H1 (cell line): ENCODE measurements around the gene MBP. TPM values are rescaled to one million over a fixed set of nuclear protein-coding genes. Genes with fewer than 3 reads are reported as not detected.
A peak's percentile ranks its signal among the peaks of the same experiment; 100 is the strongest.

Experiments
- CTCF ChIA-PET: fragments of 300-600 bp; sonication (Branson Sonifier 250); formaldehyde crosslinking; loops from one replicate; lab custom pipeline; 2021; ENCODE audit not compliant: partially characterized antibody; lab: Charles Lee
- POLR2A ChIA-PET: fragments of 300-600 bp; sonication (Branson Sonifier 250); formaldehyde crosslinking; loops from one replicate; lab custom pipeline; 2021; ENCODE audit warnings: inconsistent platforms; ENCODE audit not compliant: partially characterized antibody; lab: Charles Lee
- DNase-seq, 2 experiments: peaks; one replicate each; pipeline versions ENCODE4 v3.0.0 to v3.0.0-alpha.2; 2010 to 2022; ENCODE audit warnings: low spot score in 2 of 2, low read depth in 1 of 2, mixed read lengths in 1 of 2
- FAIRE-seq: peaks from 2 replicates; lab custom pipeline; 2011; peaks lifted over from hg19 to GRCh38; lab: Jason Lieb, UNC
- H2AFZ ChIP-seq: 2 replicates; pipeline ENCODE4 v1.8.1; 2012; ENCODE audit warnings: low read length, inconsistent platforms
- H2AK5ac ChIP-seq: 2 replicates; pipeline ENCODE4 v1.6.1; 2013; ENCODE audit warnings: low read depth, low read length
- H2BK120ac ChIP-seq: replicated peaks from 2 replicates; pipeline ENCODE3; 2013; ENCODE audit warnings: low read depth, low read length, inconsistent platforms
- H2BK12ac ChIP-seq: 2 replicates; pipeline ENCODE4 v1.6.1; 2013; ENCODE audit warnings: low read depth, low read length
- H2BK15ac ChIP-seq: 2 replicates; pipeline ENCODE4 v1.6.1; 2013; ENCODE audit warnings: low read length
- H2BK20ac ChIP-seq: 2 replicates; pipeline ENCODE4 v1.6.1; 2013; ENCODE audit warnings: low read length
- H2BK5ac ChIP-seq: 2 replicates; pipeline ENCODE4 v1.6.1; 2013; ENCODE audit warnings: low read depth, low read length
- H3K14ac ChIP-seq: 2 replicates; pipeline ENCODE4 v1.6.1; 2013; ENCODE audit warnings: inconsistent platforms; ENCODE audit not compliant: insufficient read length
- H3K18ac ChIP-seq: 2 replicates; pipeline ENCODE4 v1.6.1; 2013; ENCODE audit warnings: low read length; ENCODE audit errors: extremely low read depth
- H3K23ac ChIP-seq: 2 replicates; pipeline ENCODE4 v1.6.1; 2013; ENCODE audit warnings: inconsistent platforms; ENCODE audit not compliant: insufficient read length
- H3K23me2 ChIP-seq: 2 replicates; pipeline ENCODE4 v1.6.1; 2013; ENCODE audit warnings: low read depth, low read length
- H3K27ac ChIP-seq: 2 replicates; pipeline ENCODE4 v1.6.1; 2011; ENCODE audit warnings: low read depth, low read length, inconsistent platforms
- H3K27me3 ChIP-seq, 4 experiments: replicated peaks in 1 of 4; 1 replicate in 1 of 4; 2 replicates in 3 of 4; pipeline versions ENCODE4 v1.6.1 to v1.8.1; 2011 to 2013; ENCODE audit warnings: low read length in 3 of 4, mild to moderate bottlenecking in 3 of 4, inconsistent platforms in 2 of 4, mixed read lengths in 2 of 4, moderate library complexity in 1 of 4; ENCODE audit not compliant: control insufficient read depth in 3 of 4, insufficient read depth in 3 of 4; ENCODE audit errors: extremely low read depth in 1 of 4
- H3K36me3 ChIP-seq, 4 experiments: 2 replicates each; pipeline versions ENCODE4 v1.6.1 to v1.8.1; 2011 to 2013; ENCODE audit warnings: mild to moderate bottlenecking in 4 of 4, low read length in 3 of 4, moderate library complexity in 2 of 4, control low read depth in 1 of 4, inconsistent platforms in 1 of 4; ENCODE audit not compliant: insufficient read depth in 4 of 4, control insufficient read depth in 2 of 4
- H3K4ac ChIP-seq: replicated peaks from 2 replicates; pipeline ENCODE3; 2013; ENCODE audit warnings: low read length, low read depth, mixed read lengths, inconsistent platforms; ENCODE audit not compliant: insufficient read length
- H3K4me1 ChIP-seq, 4 experiments: replicated peaks in 1 of 4; 1 replicate in 1 of 4; 2 replicates in 3 of 4; pipeline versions ENCODE4 v1.6.1 to v1.8.1; 2011 to 2013; ENCODE audit warnings: low read length in 3 of 4, inconsistent platforms in 2 of 4, mixed read lengths in 1 of 4; ENCODE audit not compliant: insufficient read depth in 4 of 4, control insufficient read depth in 3 of 4
- H3K4me2 ChIP-seq, 2 experiments: 2 replicates each; pipeline versions ENCODE4 v1.6.1 to v1.8.1; 2011 to 2013; ENCODE audit warnings: low read depth in 2 of 2, low read length in 2 of 2, control low read depth in 1 of 2, inconsistent platforms in 1 of 2, mild to moderate bottlenecking in 1 of 2; ENCODE audit not compliant: insufficient read depth in 1 of 2
- H3K4me3 ChIP-seq, 4 experiments: fragments of 200-600, 300-600 bp in 1 of 4; sonication (generic), shearing (Covaris generic), sonication (Bioruptor Twin) in 1 of 4; 2 replicates each; pipeline versions ENCODE4 v1.5.1 to v1.8.1; 2011 to 2016; ENCODE audit warnings: low read length in 4 of 4, low read depth in 3 of 4, control low read depth in 2 of 4, inconsistent platforms in 2 of 4, mild to moderate bottlenecking in 2 of 4, mixed read lengths in 1 of 4, moderate library complexity in 1 of 4; ENCODE audit not compliant: insufficient read depth in 2 of 4; ENCODE audit errors: extremely low read depth in 1 of 4
- H3K56ac ChIP-seq: replicated peaks from 2 replicates; pipeline ENCODE3; 2013; ENCODE audit warnings: low read depth, mild to moderate bottlenecking, mixed read lengths, low read length, inconsistent platforms; ENCODE audit not compliant: insufficient read length
- H3K79me1 ChIP-seq: 2 replicates; pipeline ENCODE4 v1.6.1; 2013; ENCODE audit warnings: low read depth, low read length, control low read depth
- H3K79me2 ChIP-seq, 2 experiments: 2 replicates each; pipeline versions ENCODE4 v1.6.1 to v1.8.1; 2012 to 2013; ENCODE audit warnings: low read length in 2 of 2, mild to moderate bottlenecking in 2 of 2, inconsistent platforms in 1 of 2; ENCODE audit not compliant: insufficient read depth in 2 of 2, control insufficient read depth in 1 of 2
- H3K9ac ChIP-seq, 4 experiments: replicated peaks in 1 of 4; 1 replicate in 1 of 4; 2 replicates in 3 of 4; pipeline versions ENCODE4 v1.6.1 to v1.8.1; 2011 to 2013; ENCODE audit warnings: low read depth in 3 of 4, low read length in 3 of 4, control low read depth in 2 of 4, mild to moderate bottlenecking in 2 of 4, moderate library complexity in 2 of 4, inconsistent platforms in 1 of 4; ENCODE audit errors: extremely low read depth in 1 of 4
- H3K9me3 ChIP-seq, 2 experiments: 2 replicates each; pipeline versions ENCODE4 v1.6.1 to v1.8.1; 2012 to 2013; ENCODE audit warnings: mild to moderate bottlenecking in 2 of 2, moderate library complexity in 2 of 2, control low read depth in 1 of 2, inconsistent platforms in 1 of 2, low read depth in 1 of 2, low read length in 1 of 2, mixed read lengths in 1 of 2; ENCODE audit not compliant: insufficient read depth in 2 of 2
- H4K20me1 ChIP-seq, 2 experiments: replicated peaks in 1 of 2; 2 replicates each; pipeline versions ENCODE3 to v1.8.1; 2011 to 2013; ENCODE audit warnings: inconsistent platforms in 2 of 2, low read length in 2 of 2, mild to moderate bottlenecking in 1 of 2; ENCODE audit not compliant: insufficient read depth in 2 of 2, control insufficient read depth in 1 of 2
- H4K5ac ChIP-seq: 2 replicates; pipeline ENCODE4 v1.6.1; 2013; ENCODE audit warnings: low read length, low read depth, mixed read lengths, inconsistent platforms; ENCODE audit not compliant: insufficient read length
- H4K8ac ChIP-seq: 2 replicates; pipeline ENCODE4 v1.8.0; 2013; ENCODE audit warnings: mild to moderate bottlenecking, moderate library complexity, low read length, inconsistent platforms; ENCODE audit not compliant: insufficient read depth; ENCODE audit errors: extremely low read depth
- H4K91ac ChIP-seq: replicated peaks from 2 replicates; pipeline ENCODE3; 2013; ENCODE audit warnings: low read length, mixed read lengths, inconsistent platforms; ENCODE audit not compliant: insufficient read length
- ASH2L ChIP-seq: fragments of 200-600, 300-600 bp; sonication (generic); IDR thresholded peaks from one replicate; pipeline ENCODE4 v1.7.1; 2017; ENCODE audit warnings: low read length
- CBX8 ChIP-seq: fragments of 300-800, 300-1000 bp; sonication (generic); IDR thresholded peaks from 2 replicates; pipeline ENCODE4 v1.7.1; 2016; ENCODE audit warnings: low read depth, low read length, borderline replicate concordance
- RAD21 ChIP-seq, 2 experiments: IDR thresholded peaks in 1 of 2; conservative IDR thresholded peaks in 1 of 2; 2 replicates each; pipeline ENCODE4 v1.6.1; 2011; ENCODE audit warnings: low read depth in 2 of 2, low read length in 2 of 2, improper control_type of control experiment in 1 of 2, inconsistent platforms in 1 of 2, mild to moderate bottlenecking in 1 of 2, moderate library complexity in 1 of 2
- SAP30 ChIP-seq: fragments of 300-600 bp; sonication (generic); IDR thresholded peaks from 2 replicates; pipeline ENCODE4 v1.7.1; 2012; ENCODE audit warnings: low read length, moderate library complexity, mild to moderate bottlenecking, inconsistent platforms; ENCODE audit not compliant: insufficient read depth, insufficient replicate concordance
- SUZ12 ChIP-seq: fragments of 200-600 bp; sonication (generic); IDR thresholded peaks from 2 replicates; pipeline ENCODE4 v1.6.1; 2012; ENCODE audit warnings: mild to moderate bottlenecking, inconsistent platforms, low read length, moderate library complexity, mixed read lengths
- WGBS, 2 experiments: shearing (Covaris generic) in 1 of 2; methylation state at CpG; one replicate each; pipeline versions ENCODE4 v1.1.6 to v1.1.7; 2013 to 2015; ENCODE audit warnings: low lambda C conversion rate in 2 of 2, mixed read lengths in 2 of 2, inconsistent platforms in 1 of 2, low coverage in 1 of 2, missing lambda C conversion rate in 1 of 2; ENCODE audit not compliant: insufficient replicate concordance in 2 of 2, insufficient coverage in 1 of 2, insufficient read length in 1 of 2; ENCODE audit errors: extremely low coverage in 1 of 2, missing lambda C conversion rate in 1 of 2; 5-methylcytosine and 5-hydroxymethylcytosine counted together
- polyA plus RNA-seq, 7 experiments: library from polyadenylated mRNA; depleted of rRNA in 3 of 7; stranded (reverse) in 5 of 7; unstranded in 2 of 7; fragments of >200 nt in 5 of 7; fragments of 200-250 nt in 2 of 7; gene quantifications; 1 replicate in 5 of 7; 2 replicates in 1 of 7; 4 replicates in 1 of 7; pipeline versions ENCODE4 v1.2.1 to v1.2.3, GENCODE V29; 2011 to 2013; ENCODE audit warnings: missing spikeins in 2 of 7, mixed read lengths in 2 of 7
- total RNA-seq: library from RNA; stranded (reverse); fragmentation: NEBNext Ultra II Directional; extraction: Animal tissue kit (Norgen Biotek cat#: 25700); gene quantifications from 2 replicates; pipeline ENCODE4 v1.2.1, GENCODE V29; 2021
- TF ChIP-seq, protein P1 (sequence below), 3 experiments: IDR thresholded peaks; 1 replicate in 2 of 3; 2 replicates in 1 of 3; pipeline versions ENCODE4 v1.5.1 to v1.6.1; 2011; ENCODE audit warnings: low read length in 3 of 3, mild to moderate bottlenecking in 3 of 3, inconsistent platforms in 2 of 3, low read depth in 1 of 3, moderate library complexity in 1 of 3; ENCODE audit not compliant: insufficient read depth in 1 of 3; ENCODE audit errors: control extremely low read depth in 1 of 3

MBP gene
- total and polyA plus RNA-seq, 2 of the 8 experiments (the other 6 are each of a cell fraction or from before 2014, with no cell fraction given), result 7.7 to 19.2 TPM

DNA sequence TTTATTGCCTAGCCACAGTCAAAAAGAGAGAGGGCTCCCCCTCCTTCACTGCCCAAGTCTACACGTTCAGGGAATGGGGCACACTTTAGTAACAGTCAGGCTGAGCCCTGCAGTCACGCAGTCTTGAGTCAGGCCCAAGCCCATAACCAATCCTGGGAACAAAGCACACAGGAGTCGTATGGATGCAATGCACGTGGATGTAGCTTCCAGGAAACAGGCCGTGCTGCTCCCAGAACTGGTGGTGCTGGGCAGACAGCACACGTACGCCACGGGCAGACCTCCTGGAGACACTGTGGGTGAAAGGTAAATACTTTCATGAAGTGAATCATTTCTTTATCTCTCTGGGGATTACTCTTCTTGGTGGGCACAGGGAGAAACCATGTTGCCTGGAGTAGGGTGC lies 30.0 kb upstream of the MBP start:
- peak overlapping the region; percentile 41; the same call in 1 of the 2 replicates for H2BK5ac ChIP-seq
- peak overlapping the region; percentile 70 for H4K91ac ChIP-seq
- peaks cover 0 to 3% (median 0%) of the 10 kb centered on the region in 4 experiments; a peak in 2 of 7 replicates for H3K27me3 ChIP-seq
- peak overlapping the region; percentile 64; the same call in 1 of the 2 replicates for H2BK12ac ChIP-seq
- H4K20me1 ChIP-seq, result peaks cover 0 to 1% of the 10 kb centered on the region in 2 experiments
- H3K36me3 ChIP-seq, result no peaks in the 10 kb centered on the region
- peaks cover 0 to 32% (median 5%) of the 10 kb centered on the region in 4 experiments; a peak in 4 of 7 replicates for H3K4me1 ChIP-seq
- peak overlapping the region; percentile 55 for H3K4ac ChIP-seq
- H3K23ac ChIP-seq, result no peak overlapping the region
- no peak overlapping the region for H3K4me3 ChIP-seq
- no peak overlapping the region for H4K8ac ChIP-seq
- no peaks in the 10 kb centered on the region for H3K23me2 ChIP-seq
- no peak overlapping the region for H2AK5ac ChIP-seq
- no peaks in the 10 kb centered on the region for H3K79me2 ChIP-seq
- no peak overlapping the region for H4K5ac ChIP-seq
- no peak overlapping the region for H2AFZ ChIP-seq
- H3K9me3 ChIP-seq, result no peaks in the 10 kb centered on the region
- DNase-seq (no peak), FAIRE-seq (no peak)
- H3K27ac ChIP-seq, result no peak overlapping the region
- H3K18ac ChIP-seq, result no peak overlapping the region
- H3K14ac ChIP-seq, result no peak overlapping the region
- POLR2A ChIA-PET, result no interaction called here
- H3K9ac ChIP-seq, result no peak overlapping the region
- no peak overlapping the region for H3K56ac ChIP-seq
- H2BK15ac ChIP-seq, result peak overlapping the region; percentile 88; the same call in 1 of the 2 replicates
- H3K4me2 ChIP-seq, result no peak overlapping the region
- CTCF ChIA-PET, result interaction anchor here (0.7 to 0.8 kb wide), 2 partner anchors 49 to 486 kb away, joined by 4 read pairs; no protein-coding TSS in a partner anchor
- no peak overlapping the region for H2BK120ac ChIP-seq
- WGBS, 2 experiments, result 90% methylated on average over 8 of the region's 8 CpGs; no CpG with 5 or more reads in 1 of the 2 experiments
- peak overlapping the region; percentile 17; the same call in 1 of the 2 replicates for H2BK20ac ChIP-seq
- H3K79me1 ChIP-seq, result no peaks in the 10 kb centered on the region
- TF ChIP-seq RAD21 (IDR thresholded peaks at IDR 0.05 in 1 of 2, conservative IDR thresholded peaks at IDR 0.05 in 1 of 2; ENCODE audit: low read depth in 2 of 2, low read length in 2 of 2) (no peak), CBX8 (no peak), ASH2L (no peak), SAP30 (no peak), SUZ12 (no peak)
- TF ChIP-seq, protein P1, sequence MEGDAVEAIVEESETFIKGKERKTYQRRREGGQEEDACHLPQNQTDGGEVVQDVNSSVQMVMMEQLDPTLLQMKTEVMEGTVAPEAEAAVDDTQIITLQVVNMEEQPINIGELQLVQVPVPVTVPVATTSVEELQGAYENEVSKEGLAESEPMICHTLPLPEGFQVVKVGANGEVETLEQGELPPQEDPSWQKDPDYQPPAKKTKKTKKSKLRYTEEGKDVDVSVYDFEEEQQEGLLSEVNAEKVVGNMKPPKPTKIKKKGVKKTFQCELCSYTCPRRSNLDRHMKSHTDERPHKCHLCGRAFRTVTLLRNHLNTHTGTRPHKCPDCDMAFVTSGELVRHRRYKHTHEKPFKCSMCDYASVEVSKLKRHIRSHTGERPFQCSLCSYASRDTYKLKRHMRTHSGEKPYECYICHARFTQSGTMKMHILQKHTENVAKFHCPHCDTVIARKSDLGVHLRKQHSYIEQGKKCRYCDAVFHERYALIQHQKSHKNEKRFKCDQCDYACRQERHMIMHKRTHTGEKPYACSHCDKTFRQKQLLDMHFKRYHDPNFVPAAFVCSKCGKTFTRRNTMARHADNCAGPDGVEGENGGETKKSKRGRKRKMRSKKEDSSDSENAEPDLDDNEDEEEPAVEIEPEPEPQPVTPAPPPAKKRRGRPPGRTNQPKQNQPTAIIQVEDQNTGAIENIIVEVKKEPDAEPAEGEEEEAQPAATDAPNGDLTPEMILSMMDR (IDR thresholded peaks at IDR 0.05; ENCODE audit: control extremely low read depth in 1 of 3, insufficient read depth in 1 of 3, low read depth in 1 of 3, low read length in 3 of 3), result no peak
